Measurements from ENCODE around the gene AP3S1.

- TF ChIP-seq CTCF (IDR thresholded peaks at IDR 0.05) (no peak), POLR2A (IDR thresholded peaks at IDR 0.05) (no peak), POLR2AphosphoS5 (IDR thresholded peaks at IDR 0.05) (no peak)
Measured at GRCh38 chr5:115930630-115931337, 89.0 kb downstream of the AP3S1 start.
